GM12878 (cell line): ENCODE results near the gene STK40. TPM values are rescaled to one million over a fixed set of nuclear protein-coding genes. Genes with fewer than 3 reads are reported as not detected.

ENCODE experiments used
- ATAC-seq: fragments of 200-7000 bp; cut with Tn5 transposase; 3 replicates; pipeline ENCODE4 v1.9.1; 2020; ENCODE audit warnings: mild to moderate bottlenecking, moderate library complexity
- BruUV-seq: library from RNA; stranded (reverse); fragments of 400-500 nt; replicated peaks from 2 replicates; lab custom pipeline; 2021; lab: Mats Ljungman, UMichigan
- CTCF ChIA-PET: fragments of 300-600 bp; sonication (Branson Sonifier 250); formaldehyde crosslinking; extraction: SDS; loops from one replicate; lab custom pipeline; 2021; ENCODE audit warnings: inconsistent platforms; lab: Yijun Ruan, JAX
- POLR2A ChIA-PET: fragments of 350-600 bp; formaldehyde crosslinking; extraction: SDS; loops from one replicate; lab custom pipeline; 2021; ENCODE audit warnings: inconsistent platforms; lab: Charles Lee
- RAD21 ChIA-PET: fragments of 300-600 bp; sonication (Branson Sonifier 250); formaldehyde crosslinking; loops from one replicate; lab custom pipeline; 2023; ENCODE audit warnings: antibody characterized with exemption; ENCODE audit not compliant: unreplicated experiment; lab: Charles Lee
- SMC1A ChIA-PET: fragments of 300-600 bp; sonication (Branson Sonifier 250); formaldehyde crosslinking; loops from one replicate; lab custom pipeline; 2023; ENCODE audit not compliant: unreplicated experiment, uncharacterized antibody; lab: Charles Lee
- DNase-seq: peaks from one replicate; pipeline ENCODE4 v3.0.0-alpha.2; 2011; ENCODE audit warnings: low read depth, low spot score
- FAIRE-seq: peaks from 3 replicates; lab custom pipeline; 2011; peaks lifted over from hg19 to GRCh38; lab: Jason Lieb, UNC
- H2AFZ ChIP-seq: 2 replicates; pipeline ENCODE4 v1.6.0; 2011; ENCODE audit warnings: low read depth, low read length, control low read depth; ENCODE audit not compliant: control insufficient read depth
- H3K27ac ChIP-seq: 2 replicates; pipeline ENCODE4 v1.5.1; 2011; ENCODE audit warnings: control low read depth; ENCODE audit not compliant: control insufficient read depth, insufficient read depth
- H3K27me3 ChIP-seq, 2 experiments: replicated peaks in 1 of 2; 2 replicates each; pipeline versions ENCODE4 v1.6.0 to v1.6.1; 2011; ENCODE audit warnings: low read length in 1 of 2; ENCODE audit not compliant: control insufficient read depth in 2 of 2, insufficient read depth in 2 of 2
- H3K36me3 ChIP-seq, 2 experiments: 2 replicates each; pipeline ENCODE4 v1.5.1; 2011; ENCODE audit warnings: low read length in 1 of 2; ENCODE audit not compliant: control insufficient read depth in 2 of 2, insufficient read depth in 2 of 2
- H3K4me1 ChIP-seq: 2 replicates; pipeline ENCODE4 v1.6.1; 2011; ENCODE audit warnings: mild to moderate bottlenecking, low read length, moderate library complexity, mixed read lengths; ENCODE audit not compliant: control insufficient read depth, insufficient read depth
- H3K4me2 ChIP-seq: 2 replicates; pipeline ENCODE4 v1.6.0; 2011; ENCODE audit warnings: control low read depth; ENCODE audit not compliant: control insufficient read depth, insufficient read depth
- H3K4me3 ChIP-seq: fragments of 200-600 bp; sonication (generic); 2 replicates; pipeline ENCODE4 v1.5.1; 2016
- H3K79me2 ChIP-seq: 2 replicates; pipeline ENCODE4 v1.6.0; 2011; ENCODE audit warnings: low read length; ENCODE audit not compliant: control insufficient read depth, insufficient read depth
- H3K9ac ChIP-seq: 2 replicates; pipeline ENCODE4 v1.8.0; 2011; ENCODE audit warnings: low read length, control low read depth, mixed read lengths; ENCODE audit not compliant: control insufficient read depth, insufficient read depth
- H3K9me3 ChIP-seq: replicated peaks from 3 replicates; pipeline ENCODE4 v1.5.1; 2011; ENCODE audit warnings: mild to moderate bottlenecking, low read length; ENCODE audit not compliant: control insufficient read depth, insufficient read depth
- H4K20me1 ChIP-seq: 2 replicates; pipeline ENCODE4 v1.6.0; 2011; ENCODE audit not compliant: control insufficient read depth, insufficient read depth
- BHLHE40 ChIP-seq, 2 experiments: fragments of 450-650 bp in 1 of 2; IDR thresholded peaks; 2 replicates each; pipeline ENCODE4 v1.6.1; 2011 to 2017; ENCODE audit warnings: low read depth in 2 of 2, borderline replicate concordance in 1 of 2, improper control_type of control experiment in 1 of 2, low read length in 1 of 2, mild to moderate bottlenecking in 1 of 2
- CBX5 ChIP-seq: sonication (generic); IDR thresholded peaks from 2 replicates; pipeline ENCODE4 v1.6.1; 2016; ENCODE audit warnings: low read depth, moderate library complexity, mild to moderate bottlenecking, inconsistent platforms
- CEBPZ ChIP-seq: fragments of 150-350 bp; IDR thresholded peaks from 2 replicates; pipeline ENCODE4 v1.6.1; 2016; ENCODE audit warnings: low read depth, low read length
- CHD4 ChIP-seq: fragments of 200-600 bp; sonication (generic); IDR thresholded peaks from 2 replicates; pipeline ENCODE4 v1.6.1; 2016; ENCODE audit warnings: mild to moderate bottlenecking
- ELK1 ChIP-seq: IDR thresholded peaks from 2 replicates; pipeline ENCODE4 v1.6.1; 2012; ENCODE audit warnings: low read depth, low read length, improper control_type of control experiment
- HDAC6 ChIP-seq: fragments of 200-600 bp; sonication (generic); IDR thresholded peaks from one replicate; pipeline ENCODE4 v1.8.0; 2017; ENCODE audit warnings: antibody characterized with exemption; ENCODE audit not compliant: unreplicated experiment
- SIX5 ChIP-seq: IDR thresholded peaks from 2 replicates; pipeline ENCODE4 v1.6.1; 2011; ENCODE audit warnings: mild to moderate bottlenecking, low read depth, low read length, moderate library complexity; ENCODE audit not compliant: severe bottlenecking
- STAT3 ChIP-seq: IDR thresholded peaks from 2 replicates; pipeline ENCODE4 v1.6.1; 2011; ENCODE audit warnings: low read depth, low read length, improper control_type of control experiment
- TARDBP ChIP-seq: IDR thresholded peaks from 2 replicates; pipeline ENCODE4 v1.6.1; 2016; ENCODE audit warnings: borderline replicate concordance
- TCF12 ChIP-seq: IDR thresholded peaks from 2 replicates; pipeline ENCODE4 v1.6.1; 2011; ENCODE audit warnings: low read depth, mild to moderate bottlenecking, low read length
- ZBTB4 ChIP-seq: fragments of 450-650 bp; formaldehyde crosslinking; IDR thresholded peaks from 2 replicates; pipeline ENCODE4 v1.4.0; 2022; ENCODE audit warnings: mild to moderate bottlenecking, moderate library complexity
- ZNF24 ChIP-seq: fragments of 450-650 bp; IDR thresholded peaks from 2 replicates; pipeline ENCODE4 v1.6.1; 2017; ENCODE audit warnings: antibody characterized with exemption, mild to moderate bottlenecking
- WGBS: methylation state at CpG from one replicate; pipeline ENCODE4 v1.1.6; 2016; ENCODE audit warnings: low lambda C conversion rate; ENCODE audit not compliant: insufficient replicate concordance, insufficient coverage; ENCODE audit errors: missing lambda C conversion rate; 5-methylcytosine and 5-hydroxymethylcytosine counted together
- in situ Hi-C: fragments of 300-500 bp; cut with MboI; formaldehyde crosslinking; loops from 9 replicates; pipeline ENCODE4 v1.14.3; 2018; ENCODE audit warnings: mixed read lengths
- intact Hi-C: fragments of 100-400 bp; cut with micrococcal nuclease; formaldehyde crosslinking; loops from one replicate; pipeline ENCODE4 v1.14.2; 2022; ENCODE audit not compliant: unreplicated experiment
- polyA plus RNA-seq, 11 experiments: library from polyadenylated mRNA; depleted of rRNA in 4 of 11; unstranded in 6 of 11; stranded (reverse) in 5 of 11; fragments of >200 nt; fragmentation: Nextera tagmentation in 4 of 11; fragmentation: Illumina TruSeq in 1 of 11; extraction: Ambion mirVana in 4 of 11; extraction: Trizol in 1 of 11; gene quantifications; 1 replicate in 1 of 11; 2 replicates in 10 of 11; pipeline versions ENCODE4 v1.2.1 to v1.2.3, GENCODE V29; 2011 to 2016; ENCODE audit warnings: inconsistent platforms in 2 of 11, missing spikeins in 2 of 11, low read depth in 1 of 11
- total RNA-seq, 4 experiments: library from RNA; depleted of rRNA in 3 of 4; stranded (reverse); fragments of >200 nt in 3 of 4; fragmentation: Illumina TruSeq in 1 of 4; extraction: Trizol in 1 of 4; gene quantifications; 2 replicates each; pipeline versions ENCODE4 v1.2.1 to v1.2.3, GENCODE V29; 2013 to 2021

STK40 gene
- total and polyA plus RNA-seq, 10 of the 15 experiments (the other 5 are each of a cell fraction or from before 2014, with no cell fraction given) = 0.27 to 51.0 (median 29.5) TPM

- POLR2A ChIA-PET = interaction anchor here (0.5 to 1.3 kb wide), 2 partner anchors 16 to 18 kb away, joined by 4 to 5 read pairs; partner anchors contain the start of gene SH3D21
- no peaks in the 10 kb centered on the region for H3K36me3 ChIP-seq
- no peak overlapping the region for H2AFZ ChIP-seq
- no peaks in the 10 kb centered on the region for H3K27me3 ChIP-seq
- H3K4me1 ChIP-seq = peaks cover 24% of the 10 kb centered on the region
- no peak for ATAC-seq
- CTCF ChIA-PET = interaction anchor here (1.0 to 1.7 kb wide), 6 partner anchors 18 to 175 kb away, joined by 3 to 10 read pairs (median 4); partner anchors contain the start of genes SH3D21 and TRAPPC3
- DNase-seq = no peak
- no TSS peak for BruUV-seq
- H3K27ac ChIP-seq = no peak overlapping the region
- no peak overlapping the region for H3K9ac ChIP-seq
- TF ChIP-seq ELK1 (no peak), TARDBP (no peak), CEBPZ (no peak), HDAC6 (no peak), ZNF24 (no peak), ZBTB4 (CRISPR knock-in tag) (no peak), STAT3 (no peak), CBX5 (no peak), CHD4 (no peak), SIX5 (no peak), TCF12 (no peak), BHLHE40 (IDR thresholded peaks at IDR 0.05; ENCODE audit: borderline replicate concordance in 1 of 2, low read depth in 2 of 2, low read length in 1 of 2) (no peak)
- TF ChIP-seq, all 136 proteins: peak for 0
- H4K20me1 ChIP-seq = no peaks in the 10 kb centered on the region
- SMC1A ChIA-PET = interaction anchor here (0.6 to 1.8 kb wide), 6 partner anchors 12 to 349 kb away, joined by 3 to 5 read pairs (median 3); no protein-coding TSS in a partner anchor
- no peaks in the 10 kb centered on the region for H3K9me3 ChIP-seq
- no peak overlapping the region; the same call in 1 of the 2 replicates for H3K4me3 ChIP-seq
- no peaks in the 10 kb centered on the region for H3K79me2 ChIP-seq
- FAIRE-seq = no peak
- WGBS = 24% methylated on average over 9 of the region's 9 CpGs
- RAD21 ChIA-PET = interaction anchor here (0.8 to 1.9 kb wide), 5 partner anchors 18 to 89 kb away, joined by 3 to 5 read pairs (median 3); partner anchors contain the start of gene SH3D21
- peak overlapping the region; percentile 97 for H3K4me2 ChIP-seq
- intact Hi-C loops (no loop called here), in situ Hi-C loops (no loop called here)
Measured at GRCh38 chr1:36324353-36324703, 61.4 kb downstream of the STK40 start.
